ENCODE data around the gene ZBTB8A.
"Not testable (repeated sequence)": the region's sequence is repeated elsewhere in the genome, so short reads cannot be mapped to it uniquely, and the experiment has no call there.

The ZBTB8A gene

GRCh38 chr1:32622205-32622604 is 83.0 kb downstream of the ZBTB8A start:
- no peak for DNase-seq (ENCODE audit: low spot score)

- DNase-seq (ENCODE audit: low spot score) = no peak
These were observed 83.8 kb downstream of the ZBTB8A start for GRCh38 chr1:32622806-32623681.

GRCh38 chr1:32623775-32624174 is 84.5 kb downstream of the ZBTB8A start:
- DNase-seq (ENCODE audit: low spot score) = no peak

- DNase-seq (ENCODE audit: low spot score) = no peak
These were observed 86.9 kb downstream of the ZBTB8A start for GRCh38 chr1:32626176-32626575.

- no peak for DNase-seq (ENCODE audit: low spot score)
These were observed 88.5 kb downstream of the ZBTB8A start for GRCh38 chr1:32627596-32628162.

- DNase-seq (ENCODE audit: low spot score) = not testable (repeated sequence)
These were observed 90.9 kb downstream of the ZBTB8A start for GRCh38 chr1:32630173-32630572.

GRCh38 chr1:32632829-32633228 is 93.6 kb downstream of the ZBTB8A start:
- DNase-seq (ENCODE audit: low spot score) = no peak

GRCh38 chr1:32635508-32636277 is 96.5 kb downstream of the ZBTB8A start:
- DNase-seq (ENCODE audit: low spot score) = no peak

GRCh38 chr1:32636914-32637645 is 97.9 kb downstream of the ZBTB8A start:
- no peak for DNase-seq (ENCODE audit: low spot score)

- no peak for DNase-seq (ENCODE audit: low spot score)
These were observed 100.4 kb downstream of the ZBTB8A start for GRCh38 chr1:32639489-32640075.

GRCh38 chr1:32642292-32642827 is 103.1 kb downstream of the ZBTB8A start:
- DNase-seq (ENCODE audit: low spot score) = not testable (repeated sequence)

GRCh38 chr1:32644426-32644825 is 105.2 kb downstream of the ZBTB8A start:
- DNase-seq (ENCODE audit: low spot score) = no peak

GRCh38 chr1:32647308-32648134 is 108.3 kb downstream of the ZBTB8A start:
- DNase-seq (ENCODE audit: low spot score) = no peak

GRCh38 chr1:32650248-32650751 is 111.1 kb downstream of the ZBTB8A start, which contains the start of gene ZBTB8OS:
ZBTB8OS (minus strand) TSS chr1:32650550; CDS start chr1:32650529, 21 bp downstream.
- DNase-seq (ENCODE audit: low spot score) = peak; percentile 97

- peak; percentile 96 for DNase-seq (ENCODE audit: low spot score)
These were observed 111.7 kb downstream of the ZBTB8A start, which contains the start of gene RBBP4 for GRCh38 chr1:32650752-32651460. RBBP4 (plus strand) TSS chr1:32651208; CDS start chr1:32651307, 99 bp downstream.

GRCh38 chr1:32651461-32652073 is 112.3 kb downstream of the ZBTB8A start:
- DNase-seq (ENCODE audit: low spot score) = peak; percentile 46

- peak; percentile 42 for DNase-seq (ENCODE audit: low spot score)
These were observed 113.2 kb downstream of the ZBTB8A start for GRCh38 chr1:32652244-32652962.

Measured in RKO (cell line).